GM21825 (cell line): ENCODE measurements around the gene DLG4.
"Not testable (repeated sequence)": the region's sequence is repeated elsewhere in the genome, so short reads cannot be mapped to it uniquely, and the experiment has no call there.

Experiments
- ATAC-seq: cut with Tn5 transposase; IDR thresholded peaks from one replicate; pipeline ENCODE4 v1.9.1; 2021; ENCODE audit warnings: mild to moderate bottlenecking, moderate library complexity; ENCODE audit not compliant: unreplicated experiment

DLG4 gene

DNA sequence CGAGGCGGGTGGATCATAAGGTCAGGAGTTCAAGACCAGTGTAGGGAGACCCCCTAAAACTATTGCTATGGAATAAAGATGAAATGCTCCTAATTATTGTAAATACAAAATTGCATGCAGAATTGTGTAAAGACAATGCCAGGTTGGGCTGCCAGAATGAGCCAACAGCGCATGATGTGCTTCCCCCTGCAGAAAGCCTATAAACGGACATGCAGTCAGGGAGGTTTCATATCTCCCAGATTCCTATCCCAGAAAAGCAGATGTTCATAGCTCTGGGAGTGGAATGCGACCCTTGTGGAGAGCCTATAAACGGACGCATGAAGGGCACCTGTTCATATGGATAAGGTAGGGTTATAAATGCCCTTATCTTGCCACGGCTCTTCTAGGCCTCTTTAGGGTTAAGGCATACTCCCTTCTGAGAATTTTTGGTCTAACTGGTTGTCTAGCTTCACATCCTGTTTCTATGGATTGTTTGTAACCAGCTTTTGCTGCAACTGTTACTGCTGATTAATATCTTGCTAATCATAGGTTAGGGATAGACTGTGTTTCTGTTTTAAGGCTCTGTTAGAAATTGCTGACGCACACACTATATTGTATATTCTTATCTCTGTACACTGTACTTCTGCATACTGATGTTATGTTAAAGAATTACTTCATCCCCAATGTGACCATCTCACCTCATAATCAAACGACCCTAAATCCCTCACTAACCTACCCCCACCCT, 50.6 kb downstream of the DLG4 start:
- ATAC-seq, result not testable (repeated sequence)

GRCh38 chr17:7167832-7168231, 51.8 kb downstream of the DLG4 start:
- no peak for ATAC-seq

GRCh38 chr17:7166873-7167272, 52.8 kb downstream of the DLG4 start:
- no peak for ATAC-seq

GRCh38 chr17:7159571-7159970, 60.1 kb downstream of the DLG4 start:
- ATAC-seq, result not testable (repeated sequence)

DNA sequence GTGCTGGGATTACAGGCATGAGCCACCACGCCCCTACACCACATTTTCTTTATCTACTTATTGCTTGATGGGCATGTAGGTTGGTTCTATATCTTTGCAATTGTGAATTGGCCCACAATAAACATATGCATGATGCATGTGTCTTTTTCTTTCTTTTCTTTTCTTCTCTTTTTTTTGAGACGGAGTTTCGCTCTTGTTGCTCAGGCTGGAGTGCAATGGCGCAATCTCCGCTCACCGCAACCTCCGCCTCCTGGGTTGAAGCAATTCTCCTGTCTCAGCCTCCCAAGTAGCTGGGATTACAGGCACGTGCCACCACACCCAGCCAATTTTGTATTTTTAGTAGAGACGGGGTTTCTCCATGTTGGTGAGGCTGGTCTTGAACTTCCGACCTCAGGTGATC, 61.2 kb downstream of the DLG4 start:
- not testable (repeated sequence) for ATAC-seq

GRCh38 chr17:7156342-7156940, 63.2 kb downstream of the DLG4 start:
- ATAC-seq, result no peak

GRCh38 chr17:7147772-7148171, 71.9 kb downstream of the DLG4 start:
- no peak for ATAC-seq

DNA sequence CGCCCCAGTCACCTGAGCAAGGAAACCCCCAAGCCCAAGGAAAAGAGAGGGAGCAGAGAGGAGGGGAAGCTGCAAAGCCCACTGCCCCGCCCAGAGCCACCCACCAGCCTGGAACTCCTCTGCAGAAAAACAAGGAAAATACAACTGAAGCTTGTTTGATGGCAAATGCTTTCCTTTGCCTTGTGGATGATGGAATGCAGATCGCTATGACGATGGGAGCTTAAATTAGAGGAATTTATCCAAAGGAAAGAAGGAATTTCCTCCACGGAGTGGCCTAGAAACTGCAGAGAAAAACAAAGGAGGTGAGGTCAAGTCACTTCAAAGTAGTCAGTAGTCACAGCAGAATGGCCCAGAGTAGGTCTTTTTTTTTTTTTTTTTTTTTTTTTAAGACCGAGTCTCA, 73.5 kb downstream of the DLG4 start:
- ATAC-seq, result no peak

GRCh38 chr17:7144213-7144612, 75.4 kb downstream of the DLG4 start:
- ATAC-seq, result no peak

GRCh38 chr17:7141824-7142223, 77.8 kb downstream of the DLG4 start:
- no peak for ATAC-seq

- ATAC-seq, result no peak
Measured at GRCh38 chr17:7139400-7139799, 80.2 kb downstream of the DLG4 start.

- no peak for ATAC-seq
Measured at GRCh38 chr17:7138800-7139381, 80.7 kb downstream of the DLG4 start.

GRCh38 chr17:7137171-7137943, 82.3 kb downstream of the DLG4 start:
- no peak for ATAC-seq
